Stimulated activated CD8-positive, alpha-beta memory T cell treated with anti-CD3 and anti-CD28 coated beads, Interleukin-4, amount 100 ng/mL, for 4 hours (primary cell): Measurements from ENCODE around the gene TRPM4.
"Not testable (repeated sequence)": the region's sequence is repeated elsewhere in the genome, so short reads cannot be mapped to it uniquely, and the experiment has no call there.

Source experiments
- DNase-seq, 2 donors: peaks; one replicate each; pipeline ENCODE4 v3.0.0-alpha.2; 2020; ENCODE audit warnings: low read depth in 2 of 2, low spot score in 1 of 2

The TRPM4 gene

DNA sequence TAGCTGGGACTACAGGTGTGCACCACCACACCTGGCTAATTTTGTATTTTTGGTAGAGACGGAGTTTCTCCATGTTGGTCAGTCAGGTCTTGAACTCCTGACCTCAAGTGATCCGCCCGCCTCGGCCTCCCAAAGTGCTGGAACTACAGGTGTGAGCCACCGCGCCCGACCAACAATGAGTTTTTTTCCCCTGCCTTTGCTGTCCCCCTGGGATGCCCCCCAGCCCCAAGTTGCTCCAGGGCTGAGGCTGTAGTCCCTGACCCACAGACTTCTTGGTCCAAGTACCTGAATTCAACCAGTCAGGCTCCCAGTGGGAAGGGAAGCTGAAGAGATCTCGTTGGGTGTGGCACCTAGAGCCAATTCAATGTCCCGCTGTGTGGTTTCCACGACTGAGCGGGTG is 66.8 kb downstream of the TRPM4 start:
- DNase-seq, result not testable (repeated sequence)

DNA sequence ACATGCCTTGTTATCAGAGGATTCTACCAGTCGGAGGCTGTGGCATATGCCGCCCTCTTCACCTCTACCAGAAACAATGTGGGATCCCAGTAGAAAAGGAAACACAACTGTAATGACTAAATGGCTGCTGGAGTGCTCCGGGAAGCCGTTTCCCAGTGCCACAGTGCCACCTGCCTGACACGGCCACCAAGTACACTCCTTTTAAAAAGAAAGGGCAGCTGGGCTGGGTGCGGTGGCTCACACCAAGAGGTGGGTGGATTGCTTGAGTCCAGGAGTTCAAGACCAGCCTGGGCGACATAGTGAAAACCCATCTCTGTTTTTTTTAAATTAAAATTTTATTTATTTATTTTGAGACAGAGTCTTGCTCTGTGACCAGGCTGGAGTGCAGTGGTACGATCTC is 67.3 kb downstream of the TRPM4 start:
- no peak for DNase-seq

- no peak for DNase-seq
These were observed 71.8 kb downstream of the TRPM4 start for GRCh38 chr19:49229416-49229815.

GRCh38 chr19:49231389-49231788 is 73.8 kb downstream of the TRPM4 start:
- no peak for DNase-seq

DNA sequence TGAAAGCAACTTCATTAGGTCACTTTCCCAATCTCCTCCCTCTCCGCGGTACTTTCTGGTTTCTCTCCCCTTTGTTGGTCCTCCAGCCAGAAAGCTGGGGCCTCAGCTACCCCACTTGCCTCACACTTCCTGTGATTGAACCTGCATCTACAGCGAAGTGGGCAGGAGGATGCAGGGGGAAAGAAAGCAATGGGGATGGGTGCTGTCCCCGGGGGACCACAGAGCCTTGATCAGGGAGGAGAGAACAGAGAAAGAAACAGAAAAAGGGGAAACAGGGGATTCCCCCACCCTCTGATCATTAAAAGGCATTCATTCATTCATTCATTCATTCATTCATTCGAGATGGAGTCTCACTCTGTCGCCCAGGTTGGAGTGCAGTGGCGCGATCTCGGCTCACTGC is 74.2 kb downstream of the TRPM4 start:
- no peak for DNase-seq

GRCh38 chr19:49233163-49233562 is 75.6 kb downstream of the TRPM4 start:
- DNase-seq, result no peak

DNA sequence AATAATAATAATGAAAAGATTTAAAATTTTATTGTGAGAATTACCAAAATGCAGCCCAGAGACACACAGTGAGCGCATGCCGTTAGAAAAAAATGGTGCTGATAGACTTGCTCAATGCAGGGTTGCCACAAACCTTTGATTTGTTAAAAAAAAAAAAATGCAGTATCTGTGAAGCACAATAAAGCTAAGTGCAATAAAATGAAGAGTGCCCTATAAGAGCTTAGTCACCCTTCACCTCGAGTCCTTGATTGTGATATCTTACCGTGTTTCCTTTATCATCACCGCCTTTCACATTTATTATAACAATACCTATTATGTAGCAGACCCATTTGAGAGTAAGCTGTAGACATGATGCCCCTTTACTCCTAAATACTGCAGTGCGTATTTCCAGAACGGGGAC is 84.2 kb downstream of the TRPM4 start:
- DNase-seq, result no peak

- no peak for DNase-seq
These were observed 85.5 kb downstream of the TRPM4 start for GRCh38 chr19:49243129-49243528.

- DNase-seq, result no peak
These were observed 86.1 kb downstream of the TRPM4 start for GRCh38 chr19:49243726-49244125.

DNA sequence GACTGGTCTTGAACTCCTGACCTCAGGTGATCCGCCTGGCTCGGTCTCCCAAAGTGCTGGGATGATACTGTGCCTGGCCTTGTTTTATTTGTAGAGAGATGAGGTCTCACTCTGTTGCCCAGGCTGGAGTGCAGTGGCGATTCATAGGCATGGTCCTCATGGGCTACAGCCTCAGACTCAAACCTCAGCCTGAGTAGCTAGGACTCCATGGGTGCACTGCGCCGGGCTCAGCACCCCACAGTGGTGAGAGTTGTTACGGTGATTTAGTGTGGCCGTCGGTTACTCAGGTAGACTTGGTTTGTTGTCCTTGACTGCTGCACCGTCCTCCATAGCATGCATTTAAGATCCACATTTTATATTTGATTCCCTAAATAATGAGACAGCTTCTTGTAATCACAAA is 86.7 kb downstream of the TRPM4 start:
- DNase-seq, result no peak

- no peak for DNase-seq
These were observed 90.1 kb downstream of the TRPM4 start for GRCh38 chr19:49247676-49248075.

DNA sequence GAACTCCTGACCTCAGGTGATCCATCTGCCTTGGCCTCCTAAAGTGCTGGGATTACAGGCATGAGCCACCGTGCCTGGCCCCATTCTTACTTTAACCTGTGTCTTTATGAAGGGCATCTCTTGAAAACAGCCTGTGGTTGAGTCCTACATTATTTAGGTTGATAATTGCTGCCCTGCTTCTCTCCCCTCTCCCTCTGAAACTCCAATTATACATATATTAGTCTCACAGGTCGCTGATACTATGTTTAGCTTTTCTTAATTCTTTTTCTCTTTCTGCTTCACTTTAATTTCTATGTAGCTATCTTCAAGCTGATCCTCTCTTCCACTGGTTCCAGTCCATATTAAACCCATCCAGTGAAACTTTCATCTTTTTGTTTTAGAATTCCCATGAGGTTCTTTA is 92.3 kb downstream of the TRPM4 start:
- DNase-seq, result no peak

GRCh38 chr19:49255674-49256073 is 98.1 kb downstream of the TRPM4 start:
- no peak for DNase-seq

DNA sequence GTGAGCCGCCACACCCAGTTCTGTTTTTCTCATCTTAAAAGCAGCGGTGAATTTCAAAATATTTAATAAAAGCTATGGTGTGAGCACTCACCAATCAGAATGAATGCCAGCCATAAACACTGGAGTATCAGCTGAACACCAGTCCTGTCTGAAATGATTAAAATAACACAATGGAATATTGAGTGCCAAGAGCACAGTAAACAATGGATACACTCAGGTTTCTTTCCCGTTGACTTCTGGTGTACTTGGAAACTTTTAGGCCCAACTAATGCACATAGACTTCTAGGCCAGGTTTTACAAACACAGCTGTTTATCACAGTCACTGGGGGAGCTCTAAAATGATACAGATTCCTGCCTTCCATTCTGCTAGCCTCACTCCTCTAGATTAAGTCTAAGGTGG is 99.1 kb downstream of the TRPM4 start:
- DNase-seq, result no peak
